DND-41 (cell line): Measurements from ENCODE around the gene CPO.

Source experiments
- CTCF ChIP-seq: IDR thresholded peaks from 2 replicates; pipeline ENCODE4 v1.5.1; 2012; ENCODE audit warnings: borderline replicate concordance, low read length, moderate library complexity, mild to moderate bottlenecking; ENCODE audit not compliant: poor library complexity, severe bottlenecking; ENCODE audit errors: extremely low read depth
- EZH2 ChIP-seq: IDR thresholded peaks from 3 replicates; pipeline ENCODE4 v1.6.1; 2012; ENCODE audit warnings: borderline replicate concordance, low read depth, mild to moderate bottlenecking, moderate library complexity, low read length, inconsistent platforms; ENCODE audit not compliant: severe bottlenecking

DNA sequence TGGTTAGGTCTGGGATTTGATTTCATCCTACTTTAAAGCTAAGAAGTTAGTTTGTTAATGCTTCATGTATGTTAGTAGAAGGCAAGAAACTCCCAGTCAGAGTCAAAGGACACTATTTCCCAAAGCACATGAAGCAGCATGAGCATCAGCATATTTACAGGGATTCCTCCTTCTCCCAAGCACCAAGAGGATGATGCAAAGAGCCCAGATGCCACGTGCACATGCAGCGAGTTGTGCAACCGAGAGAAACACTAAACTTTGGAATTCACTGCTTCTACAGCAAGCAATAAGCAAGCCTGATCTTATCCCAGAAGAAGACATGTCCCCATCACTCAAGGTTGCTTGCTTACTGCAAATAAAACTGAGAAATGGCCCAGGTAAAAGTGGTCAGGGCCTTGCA, 32.5 kb downstream of the CPO start:
- TF ChIP-seq CTCF (no peak), EZH2 (no peak)
